PC-3 (cell line): ENCODE results near the gene LIMS1.
"Not testable (repeated sequence)": the region's sequence is repeated elsewhere in the genome, so short reads cannot be mapped to it uniquely, and the experiment has no call there.

Source experiments
- EZH2 ChIP-seq: fragments of 300-600 bp; sonication (generic); IDR thresholded peaks from one replicate; pipeline ENCODE4 v1.6.1; 2017; ENCODE audit warnings: antibody characterized with exemption, mild to moderate bottlenecking, low read length; ENCODE audit not compliant: unreplicated experiment
- TF ChIP-seq, protein P1 (sequence below): fragments of 300-600 bp; sonication (generic); conservative IDR thresholded peaks from 2 replicates; pipeline ENCODE4 v1.5.1; 2017; ENCODE audit warnings: antibody characterized with exemption, low read depth, mild to moderate bottlenecking, low read length

DNA sequence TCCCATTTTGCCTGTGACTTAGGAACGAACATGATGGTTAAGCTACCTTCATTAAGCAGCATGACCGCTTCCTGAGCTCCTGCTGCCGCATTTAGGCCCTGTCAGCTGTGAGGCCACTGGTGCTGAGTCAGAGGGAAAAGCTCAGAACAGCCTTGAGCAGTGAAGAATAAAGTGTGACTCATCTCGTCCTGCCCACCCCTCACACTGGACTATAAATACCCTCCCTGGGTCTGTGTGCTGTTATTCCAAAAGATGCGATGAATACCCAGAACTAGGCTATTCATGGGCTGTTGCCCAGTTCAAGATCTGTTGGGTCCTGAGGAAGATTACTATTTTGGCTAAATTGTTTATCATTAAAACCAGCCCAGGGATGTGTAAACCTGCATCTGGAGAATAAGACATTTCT lies 127.9 kb downstream of the LIMS1 start:
- TF ChIP-seq, protein P1, sequence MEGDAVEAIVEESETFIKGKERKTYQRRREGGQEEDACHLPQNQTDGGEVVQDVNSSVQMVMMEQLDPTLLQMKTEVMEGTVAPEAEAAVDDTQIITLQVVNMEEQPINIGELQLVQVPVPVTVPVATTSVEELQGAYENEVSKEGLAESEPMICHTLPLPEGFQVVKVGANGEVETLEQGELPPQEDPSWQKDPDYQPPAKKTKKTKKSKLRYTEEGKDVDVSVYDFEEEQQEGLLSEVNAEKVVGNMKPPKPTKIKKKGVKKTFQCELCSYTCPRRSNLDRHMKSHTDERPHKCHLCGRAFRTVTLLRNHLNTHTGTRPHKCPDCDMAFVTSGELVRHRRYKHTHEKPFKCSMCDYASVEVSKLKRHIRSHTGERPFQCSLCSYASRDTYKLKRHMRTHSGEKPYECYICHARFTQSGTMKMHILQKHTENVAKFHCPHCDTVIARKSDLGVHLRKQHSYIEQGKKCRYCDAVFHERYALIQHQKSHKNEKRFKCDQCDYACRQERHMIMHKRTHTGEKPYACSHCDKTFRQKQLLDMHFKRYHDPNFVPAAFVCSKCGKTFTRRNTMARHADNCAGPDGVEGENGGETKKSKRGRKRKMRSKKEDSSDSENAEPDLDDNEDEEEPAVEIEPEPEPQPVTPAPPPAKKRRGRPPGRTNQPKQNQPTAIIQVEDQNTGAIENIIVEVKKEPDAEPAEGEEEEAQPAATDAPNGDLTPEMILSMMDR = not testable (repeated sequence)
- TF ChIP-seq EZH2 = not testable (repeated sequence)
